Parathyroid adenoma (tissue), 2 donors: ENCODE measurements around the gene UBR3.
"Not testable (repeated sequence)": the region's sequence is repeated elsewhere in the genome, so short reads cannot be mapped to it uniquely, and the experiment has no call there.

Source experiments
- H2AFZ ChIP-seq: fragments of 300-600 bp; sonication (generic); one replicate; pipeline ENCODE4 v1.7.0; 2017; ENCODE audit warnings: antibody characterized with exemption, mild to moderate bottlenecking
- H3K27ac ChIP-seq: fragments of 300-600 bp; sonication (generic); one replicate; pipeline ENCODE4 v1.7.0; 2017
- H3K27me3 ChIP-seq: fragments of 300-600 bp; sonication (generic); one replicate; pipeline ENCODE4 v1.7.0; 2017; ENCODE audit warnings: low read length; ENCODE audit not compliant: control insufficient read depth, insufficient read depth
- H3K36me3 ChIP-seq: fragments of 300-600 bp; sonication (generic); one replicate; pipeline ENCODE4 v1.7.0; 2017; ENCODE audit warnings: low read length; ENCODE audit not compliant: control insufficient read depth, insufficient read depth
- H3K4me1 ChIP-seq: fragments of 300-600 bp; sonication (generic); one replicate; pipeline ENCODE4 v1.7.0; 2017; ENCODE audit warnings: control low read depth
- H3K4me2 ChIP-seq: fragments of 300-600 bp; sonication (generic); one replicate; pipeline ENCODE4 v1.7.0; 2017; ENCODE audit warnings: low read length
- H3K4me3 ChIP-seq: fragments of 300-600 bp; sonication (generic); one replicate; pipeline ENCODE4 v1.7.0; 2017; ENCODE audit warnings: low read depth, low read length
- H3K79me2 ChIP-seq: fragments of 300-600 bp; sonication (generic); one replicate; pipeline ENCODE4 v1.7.0; 2017; ENCODE audit warnings: control low read depth
- H3K9ac ChIP-seq: fragments of 300-600 bp; sonication (generic); one replicate; pipeline ENCODE4 v1.7.0; 2017; ENCODE audit warnings: mild to moderate bottlenecking
- H3K9me3 ChIP-seq: fragments of 300-600 bp; sonication (generic); one replicate; pipeline ENCODE4 v1.7.0; 2017; ENCODE audit warnings: low read length; ENCODE audit not compliant: control insufficient read depth
- CTCF ChIP-seq: fragments of 300-600 bp; sonication (generic); IDR thresholded peaks from one replicate; pipeline ENCODE4 v1.7.0; 2017; ENCODE audit warnings: antibody characterized with exemption, mild to moderate bottlenecking
- donor health status: primary hyperparathyroidism.

Gene UBR3

GRCh38 chr2:169798718-169799592 is 28.3 kb upstream of the UBR3 start, which contains the start of gene SSB:
SSB (plus strand) TSS chr2:169798871; CDS start chr2:169800961, 2,090 bp downstream.
- peak within 1 kb of the TSS; percentile 82 for H2AFZ ChIP-seq
- H3K9me3 ChIP-seq: no peaks in the 10 kb centered on the region
- H3K4me1 ChIP-seq: peaks cover 3% of the 10 kb centered on the region
- H3K27ac ChIP-seq: peak within 1 kb of the TSS; percentile 68
- no peak for TF ChIP-seq CTCF
- H3K27me3 ChIP-seq: no peaks in the 10 kb centered on the region
- peak within 1 kb of the TSS; percentile 34 for H3K9ac ChIP-seq
- peak within 1 kb of the TSS; percentile 89 for H3K4me3 ChIP-seq
- H3K79me2 ChIP-seq: peaks cover 6% of the 10 kb centered on the region
- peak within 1 kb of the TSS; percentile 85 for H3K4me2 ChIP-seq
- H3K36me3 ChIP-seq: no peaks in the 10 kb centered on the region

- peaks cover 3% of the 10 kb centered on the region for H3K4me1 ChIP-seq
- no peaks in the 10 kb centered on the region for H3K27me3 ChIP-seq
- H3K9ac ChIP-seq: no peak overlapping the region
- H3K9me3 ChIP-seq: no peaks in the 10 kb centered on the region
- H3K27ac ChIP-seq: no peak overlapping the region
- no peak overlapping the region for H3K4me3 ChIP-seq
- no peaks in the 10 kb centered on the region for H3K36me3 ChIP-seq
- H3K79me2 ChIP-seq: peaks cover 6% of the 10 kb centered on the region
- TF ChIP-seq CTCF: no peak
- H2AFZ ChIP-seq: no peak overlapping the region
- no peak overlapping the region for H3K4me2 ChIP-seq
These were observed 23.8 kb upstream of the UBR3 start for GRCh38 chr2:169803480-169803879.

GRCh38 chr2:169806586-169806985 is 20.7 kb upstream of the UBR3 start:
- Histone ChIP-seq H3K27me3 (no peaks in the 10 kb centered on the region), H3K4me3 (no peak overlapping the region), H3K9ac (no peak overlapping the region), H3K27ac (no peak overlapping the region), H3K4me1 (no peaks in the 10 kb centered on the region), H2AFZ (no peak overlapping the region), H3K79me2 (no peaks in the 10 kb centered on the region), H3K9me3 (no peaks in the 10 kb centered on the region), H3K4me2 (no peak overlapping the region), H3K36me3 (no peaks in the 10 kb centered on the region)
- TF ChIP-seq CTCF: no peak

- no peak overlapping the region for H3K27ac ChIP-seq
- H3K36me3 ChIP-seq: no peaks in the 10 kb centered on the region
- H3K27me3 ChIP-seq: no peaks in the 10 kb centered on the region
- no peak for TF ChIP-seq CTCF
- H3K4me2 ChIP-seq: no peak overlapping the region
- no peak overlapping the region for H2AFZ ChIP-seq
- H3K4me3 ChIP-seq: no peak overlapping the region
- H3K79me2 ChIP-seq: no peaks in the 10 kb centered on the region
- no peak overlapping the region for H3K9ac ChIP-seq
- H3K4me1 ChIP-seq: no peaks in the 10 kb centered on the region
- H3K9me3 ChIP-seq: no peaks in the 10 kb centered on the region
These were observed 19.0 kb upstream of the UBR3 start for GRCh38 chr2:169808221-169808620.

- no peak overlapping the region for H2AFZ ChIP-seq
- no peaks in the 10 kb centered on the region for H3K36me3 ChIP-seq
- no peak overlapping the region for H3K27ac ChIP-seq
- H3K9me3 ChIP-seq: no peaks in the 10 kb centered on the region
- H3K4me2 ChIP-seq: no peak overlapping the region
- no peaks in the 10 kb centered on the region for H3K79me2 ChIP-seq
- H3K27me3 ChIP-seq: no peaks in the 10 kb centered on the region
- no peaks in the 10 kb centered on the region for H3K4me1 ChIP-seq
- H3K4me3 ChIP-seq: no peak overlapping the region
- TF ChIP-seq CTCF: no peak
- H3K9ac ChIP-seq: no peak overlapping the region
These were observed 11.4 kb upstream of the UBR3 start for GRCh38 chr2:169815849-169816248.

- not testable (repeated sequence) for H3K9me3 ChIP-seq, H3K27ac ChIP-seq, H3K79me2 ChIP-seq, H2AFZ ChIP-seq, H3K27me3 ChIP-seq, H3K4me2 ChIP-seq, H3K4me1 ChIP-seq, H3K36me3 ChIP-seq, H3K4me3 ChIP-seq, H3K9ac ChIP-seq
These were observed 10.3 kb upstream of the UBR3 start for GRCh38 chr2:169816961-169817360.

GRCh38 chr2:169817369-169817768 is 9.9 kb upstream of the UBR3 start:
- H3K36me3 ChIP-seq, H3K27me3 ChIP-seq, H3K4me2 ChIP-seq, H3K9me3 ChIP-seq, H3K4me1 ChIP-seq, H3K9ac ChIP-seq, H3K27ac ChIP-seq, H2AFZ ChIP-seq, H3K79me2 ChIP-seq, H3K4me3 ChIP-seq: not testable (repeated sequence)
